OCI-LY3 (cell line): Measurements from ENCODE around the gene DENND5A.

Experiments used
- CTCF ChIP-seq: fragments of 200-600, 300-600 bp; sonication (generic); IDR thresholded peaks from 2 replicates; pipeline ENCODE4 v1.5.1; 2014; ENCODE audit warnings: antibody characterized with exemption, low read length, low read depth
- EZH2phosphoT487 ChIP-seq: fragments of 200-600 bp; shearing (Covaris generic); IDR thresholded peaks from 2 replicates; pipeline ENCODE4 v1.6.1; 2018; ENCODE audit warnings: antibody characterized with exemption, mixed run types, low read depth

- TF ChIP-seq CTCF (no peak), EZH2phosphoT487 (no peak)
These were observed 114.2 kb downstream of the DENND5A start for GRCh38 chr11:9150926-9151325.
